Measurements from ENCODE around the gene CA10.

The CA10 gene

GRCh38 chr17:51724043-51724580 lies 434.4 kb downstream of the CA10 start:
- no peak for DNase-seq (ENCODE audit: low spot score)

- no peak for DNase-seq (ENCODE audit: low spot score)
Observed at GRCh38 chr17:51722994-51723393, 435.5 kb downstream of the CA10 start.

DNA sequence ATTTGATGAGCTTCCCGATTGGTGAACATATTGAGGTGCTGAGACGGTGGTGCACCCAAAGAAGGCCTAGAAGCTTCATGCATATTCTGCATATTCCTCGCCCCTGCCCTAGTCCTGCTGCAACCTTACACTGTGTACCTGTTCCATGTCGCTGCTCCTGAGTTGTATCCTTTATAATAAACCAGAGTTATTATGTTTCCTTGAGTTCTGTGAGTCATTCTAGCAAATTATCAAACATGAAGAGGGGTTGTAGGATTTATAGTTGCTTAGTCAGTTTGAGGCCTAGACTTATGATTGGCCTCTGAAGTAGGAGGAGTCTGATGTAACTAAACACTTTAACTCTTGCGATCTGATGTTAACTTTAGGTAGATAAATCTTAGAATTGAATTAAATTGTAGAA lies 436.8 kb downstream of the CA10 start:
- DNase-seq (ENCODE audit: low spot score): no peak

DNA sequence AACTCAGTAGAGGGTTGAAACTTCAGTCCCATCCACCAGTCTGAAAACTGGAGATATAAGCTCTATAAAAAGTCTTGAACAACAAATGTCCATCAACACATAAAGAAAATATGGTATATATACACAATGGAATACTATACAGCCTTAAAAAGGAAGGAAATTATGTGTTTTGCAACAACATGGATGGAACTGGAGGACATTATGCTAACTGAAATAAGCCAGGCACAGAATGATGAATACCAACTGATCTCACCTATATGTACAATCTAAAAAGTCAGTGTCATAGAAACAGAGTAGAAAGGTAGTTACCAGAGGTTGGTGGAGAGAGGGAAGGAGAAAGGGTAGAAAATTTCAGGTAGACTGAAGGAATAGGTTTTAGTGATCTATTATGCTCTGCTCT lies 438.1 kb downstream of the CA10 start:
- no peak for DNase-seq (ENCODE audit: low spot score)

- DNase-seq (ENCODE audit: low spot score): no peak
Observed at GRCh38 chr17:51718983-51719382, 439.5 kb downstream of the CA10 start.

DNA sequence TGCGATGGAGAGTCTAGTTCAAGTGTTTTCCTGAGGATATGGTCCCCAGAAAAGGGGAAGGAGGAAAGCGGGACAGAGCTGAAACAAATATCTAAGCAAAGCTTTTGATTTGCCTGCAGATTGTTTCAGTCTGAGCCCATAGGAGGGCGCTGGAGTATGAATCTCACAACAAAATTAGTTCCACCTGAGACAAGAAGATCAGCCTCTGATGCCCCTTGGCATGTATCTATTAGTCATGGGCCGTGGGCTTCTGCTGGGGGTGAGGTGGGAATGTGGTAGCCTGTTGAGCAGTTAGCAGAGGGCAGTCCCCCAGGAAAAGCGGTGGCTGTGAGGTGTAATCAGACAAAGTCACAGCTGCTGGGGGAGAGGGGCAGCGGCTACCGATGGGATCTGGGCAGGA lies 446.9 kb downstream of the CA10 start:
- DNase-seq (ENCODE audit: low spot score): no peak

GRCh38 chr17:51710634-51710979 lies 447.9 kb downstream of the CA10 start:
- DNase-seq (ENCODE audit: low spot score): no peak

GRCh38 chr17:51709694-51710633 lies 448.6 kb downstream of the CA10 start:
- DNase-seq (ENCODE audit: low spot score): peak; percentile 29

GRCh38 chr17:51707216-51707615 lies 451.3 kb downstream of the CA10 start:
- DNase-seq (ENCODE audit: low spot score): no peak

GRCh38 chr17:51706093-51706492 lies 452.4 kb downstream of the CA10 start:
- no peak for DNase-seq (ENCODE audit: low spot score)

DNA sequence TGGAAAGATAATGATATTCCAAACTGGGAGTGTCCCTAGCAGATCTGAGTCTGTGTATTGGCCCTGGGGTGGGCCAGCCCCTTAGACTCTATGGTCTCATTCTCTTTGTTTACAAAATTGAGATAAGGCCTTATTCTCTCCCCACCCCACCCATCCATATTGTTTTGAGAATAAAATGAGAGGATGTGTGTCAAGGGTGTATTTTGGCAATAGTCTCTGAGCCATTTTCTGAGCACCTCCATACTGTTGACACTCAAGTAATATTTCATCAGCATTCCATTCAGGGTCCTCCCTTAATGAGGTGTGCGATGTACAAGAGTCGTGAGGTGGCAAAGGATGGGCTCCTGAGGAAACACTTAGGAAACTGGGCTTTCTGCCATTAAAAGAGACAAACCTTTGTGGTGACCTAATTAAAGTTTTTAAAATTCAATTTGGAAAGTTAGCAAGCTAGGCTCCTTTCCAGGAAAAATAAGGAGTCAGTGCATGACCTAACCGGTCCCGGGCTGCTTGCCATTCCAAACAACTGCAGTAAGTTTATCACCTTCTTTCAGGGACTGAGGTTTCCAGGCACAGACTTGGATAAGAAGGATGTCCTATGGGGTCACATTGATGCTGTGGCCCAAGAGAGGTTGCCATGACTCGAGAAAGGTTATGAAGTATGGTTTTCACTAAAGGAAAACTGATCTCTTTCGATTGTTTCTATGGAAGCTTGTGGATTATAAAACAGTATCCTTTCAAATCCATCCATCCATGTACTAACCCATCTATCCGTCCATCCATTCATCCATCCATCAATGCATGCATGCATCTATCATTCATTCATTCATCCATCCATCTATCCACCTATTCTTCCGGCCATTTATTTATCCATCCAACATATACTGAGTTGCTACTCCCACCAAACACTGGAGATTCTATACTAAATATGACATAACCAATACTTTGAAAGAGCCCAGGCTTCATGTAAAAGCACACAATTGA lies 454.9 kb downstream of the CA10 start:
- DNase-seq (ENCODE audit: low spot score): no peak

- no peak for DNase-seq (ENCODE audit: low spot score)
Observed at GRCh38 chr17:51702963-51703360, 455.6 kb downstream of the CA10 start.

- DNase-seq (ENCODE audit: low spot score): no peak
Observed at GRCh38 chr17:51701501-51701900, 457.0 kb downstream of the CA10 start.

DNA sequence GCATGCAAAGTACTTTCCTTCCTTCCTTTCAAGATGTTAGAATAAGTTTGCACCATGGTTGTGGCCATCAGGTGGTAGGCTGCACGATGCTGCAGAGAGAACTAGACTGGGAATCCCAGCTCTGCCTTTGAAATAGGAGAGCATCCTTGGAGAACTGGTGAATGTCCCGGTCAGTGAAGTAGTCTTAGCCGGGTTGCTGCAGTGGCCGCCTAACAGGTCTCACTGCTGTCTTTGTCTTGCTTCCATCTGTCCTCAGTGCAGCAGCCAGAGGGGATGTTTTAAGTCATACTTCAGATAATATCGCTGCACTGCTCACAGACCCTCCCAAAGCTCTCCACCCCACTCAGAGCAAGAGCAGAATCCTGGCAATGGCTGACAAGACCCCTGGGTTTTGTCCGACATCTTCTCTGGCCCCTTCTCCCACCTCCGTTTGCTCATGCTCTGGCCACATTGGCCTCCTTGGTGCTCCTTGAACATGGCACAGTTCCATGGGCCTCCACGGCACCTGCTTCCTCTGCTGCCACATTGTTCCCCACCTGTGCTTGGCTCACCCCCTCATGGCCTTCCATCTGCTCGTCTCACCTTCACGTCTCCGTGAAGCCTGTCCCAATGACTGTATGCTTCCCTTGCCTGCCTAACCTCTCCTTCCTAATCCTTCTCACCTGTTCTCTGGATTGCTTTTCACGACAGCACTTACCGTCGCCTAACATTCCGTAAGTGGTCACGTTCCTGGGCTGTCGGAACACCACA lies 458.3 kb downstream of the CA10 start:
- no peak for DNase-seq (ENCODE audit: low spot score)

DNA sequence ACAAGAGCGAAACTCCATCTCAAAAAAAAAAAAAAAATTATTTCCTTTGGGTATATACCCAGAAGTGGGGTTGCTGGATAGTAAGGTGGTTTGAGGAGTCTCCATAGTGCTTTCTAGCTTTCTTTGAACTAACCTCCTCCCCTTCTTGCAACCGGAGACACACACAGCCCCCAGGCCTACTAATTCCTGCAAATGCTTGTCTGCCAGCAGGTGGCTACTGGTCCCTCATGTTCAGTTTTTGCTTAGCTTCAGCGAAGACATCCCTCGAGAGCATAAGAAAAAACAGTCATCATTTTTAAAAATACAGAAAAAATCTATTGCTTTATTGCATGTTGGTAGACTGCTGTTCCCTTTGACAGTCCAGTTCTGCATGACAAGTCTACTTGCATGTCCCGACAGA lies 459.2 kb downstream of the CA10 start:
- no peak for DNase-seq (ENCODE audit: low spot score)

- no peak for DNase-seq (ENCODE audit: low spot score)
Observed at GRCh38 chr17:51692917-51693316, 465.6 kb downstream of the CA10 start.

DNA sequence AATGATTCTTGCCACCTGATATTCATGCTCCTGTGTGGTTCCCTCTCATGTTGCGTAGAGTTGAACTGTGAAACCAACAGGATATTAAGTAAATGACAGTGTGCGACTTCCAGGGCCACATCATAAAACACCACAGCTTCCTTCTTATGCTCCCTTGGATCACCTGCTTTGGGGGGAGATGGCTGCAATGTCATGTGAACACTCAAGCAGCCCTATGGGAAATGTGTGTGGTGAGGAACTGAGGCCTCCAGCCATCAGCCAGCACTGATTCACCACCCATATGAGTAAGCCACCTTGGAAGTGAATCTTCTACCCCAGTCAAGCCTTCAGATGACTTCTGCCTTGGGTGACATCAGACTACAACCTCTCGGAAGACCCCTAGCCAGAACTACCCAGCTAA lies 470.6 kb downstream of the CA10 start:
- no peak for DNase-seq (ENCODE audit: low spot score)

GRCh38 chr17:51685287-51685909 lies 473.1 kb downstream of the CA10 start:
- DNase-seq (ENCODE audit: low spot score): no peak

DNA sequence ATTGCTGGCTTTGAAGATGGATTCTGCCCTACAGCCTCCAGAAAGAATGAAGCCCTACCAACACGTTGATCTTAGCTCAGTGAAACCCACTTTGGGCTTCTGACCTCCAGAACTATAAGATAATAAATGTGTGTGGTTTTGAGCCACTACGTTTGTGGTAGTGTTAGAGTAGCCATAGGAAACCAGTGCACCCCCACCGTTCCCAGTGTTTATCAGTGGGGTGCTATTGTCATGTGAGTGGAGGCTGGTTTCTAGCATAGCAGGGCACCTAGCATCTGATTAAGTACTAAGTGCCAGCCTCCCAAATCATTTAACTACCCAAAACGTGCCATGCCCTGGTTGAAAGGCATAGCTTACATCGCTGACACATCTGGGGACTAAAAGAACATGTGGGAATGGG lies 474.3 kb downstream of the CA10 start:
- no peak for DNase-seq (ENCODE audit: low spot score)

GRCh38 chr17:51683291-51683690 lies 475.2 kb downstream of the CA10 start:
- no peak for DNase-seq (ENCODE audit: low spot score)

DNA sequence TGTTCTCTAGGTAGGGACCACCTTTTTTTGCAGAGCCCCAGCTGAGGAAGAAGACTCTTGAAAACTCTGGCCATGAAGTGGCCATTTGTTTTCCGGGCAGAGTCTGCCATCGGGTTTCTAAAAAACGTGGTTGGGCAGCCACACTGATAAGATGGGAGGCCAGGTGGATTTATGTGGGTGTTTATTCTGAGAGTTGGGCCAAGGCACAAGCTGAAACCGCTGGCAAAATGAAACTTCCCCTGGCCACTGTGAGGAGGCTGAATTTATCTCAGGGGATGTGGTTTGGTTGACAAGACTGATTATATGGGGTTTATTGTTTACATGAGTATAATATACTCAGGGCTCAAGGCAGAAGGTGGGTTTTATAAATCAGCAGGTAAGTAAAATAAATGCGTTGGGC lies 476.4 kb downstream of the CA10 start:
- DNase-seq (ENCODE audit: low spot score): no peak

All from Ammon's horn (tissue), 1 donor.